ENCODE results near the gene ELMO1. TPM values are rescaled to one million over a fixed set of nuclear protein-coding genes. Genes with fewer than 3 reads are reported as not detected.
A peak's percentile ranks its signal among the peaks of the same experiment; 100 is the strongest.

ELMO1 gene
- total and polyA plus RNA-seq, 2 of the 13 experiments (the other 11 are each of a cell fraction or from before 2014, with no cell fraction given): 0.11 to 0.17 TPM

- no peak for TF ChIP-seq E2F1 (CRISPR knock-in tag; IDR thresholded peaks at IDR 0.05)
- TF ChIP-seq SMAD1 (CRISPR knock-in tag; IDR thresholded peaks at IDR 0.05; ENCODE audit: borderline replicate concordance, low read depth): no peak
- TF ChIP-seq ZKSCAN1 (IDR thresholded peaks at IDR 0.05; ENCODE audit: low read length): no peak
Observed at GRCh38 chr7:36887969-36888368, 560.7 kb downstream of the ELMO1 start (continued).

GRCh38 chr7:36887233-36887632, 561.4 kb downstream of the ELMO1 start:
- TF ChIP-seq FOSL1 (CRISPR knock-in tag; IDR thresholded peaks at IDR 0.05; ENCODE audit: borderline replicate concordance): no peak
- no peak for TF ChIP-seq FOXK2 (IDR thresholded peaks at IDR 0.05)
- TF ChIP-seq ZNF292 (CRISPR knock-in tag; IDR thresholded peaks at IDR 0.05; ENCODE audit: borderline replicate concordance, low read depth): no peak
- no peak for TF ChIP-seq POLR2AphosphoS2 (IDR thresholded peaks at IDR 0.05; ENCODE audit: low read depth, low read length)
- TF ChIP-seq KDM3A (CRISPR knock-in tag; IDR thresholded peaks at IDR 0.05; ENCODE audit: low read depth): no peak
- no peak for TF ChIP-seq ZBTB43 (CRISPR knock-in tag; conservative IDR thresholded peaks at IDR 0.05)
- no peak for TF ChIP-seq TOPORS (CRISPR knock-in tag; IDR thresholded peaks at IDR 0.05)
- no peak for TF ChIP-seq ZNF34 (CRISPR knock-in tag; IDR thresholded peaks at IDR 0.05; ENCODE audit: borderline replicate concordance)
- TF ChIP-seq ZNF782 (CRISPR knock-in tag; IDR thresholded peaks at IDR 0.05; ENCODE audit: borderline replicate concordance): no peak
- TF ChIP-seq NFE2L2 (IDR thresholded peaks at IDR 0.05; ENCODE audit: low read length): no peak
- no peak for TF ChIP-seq MIXL1 (CRISPR knock-in tag; IDR thresholded peaks at IDR 0.05)
- no peak for TF ChIP-seq SMARCC2 (IDR thresholded peaks at IDR 0.05)
- no peak for TF ChIP-seq ZKSCAN1 (IDR thresholded peaks at IDR 0.05; ENCODE audit: low read length)
- Histone ChIP-seq H3K9ac (ENCODE audit: insufficient read depth, low read depth, low read length) (no peak overlapping the region), H3K9me3 (ENCODE audit: low read length) (no peaks in the 10 kb centered on the region), H3K4me3 (replicated peaks in 1 of 3; ENCODE audit: insufficient read depth in 1 of 3, low read depth in 2 of 3, low read length in 3 of 3) (no peak overlapping the region), H3K79me2 (ENCODE audit: insufficient read depth, low read length) (no peaks in the 10 kb centered on the region), H3K4me1 (ENCODE audit: insufficient read depth, low read length) (peaks cover 12% of the 10 kb centered on the region; the same call in 1 of the 2 replicates), H3K36me3 (replicated peaks in 1 of 2; ENCODE audit: control insufficient read depth in 1 of 2, insufficient read depth in 2 of 2, low read length in 2 of 2) (no peaks in the 10 kb centered on the region), H3K27ac (ENCODE audit: extremely low read length, insufficient read depth, low read length) (no peak overlapping the region), H3K4me2 (ENCODE audit: low read depth, low read length) (no peak overlapping the region), H3K27me3 (ENCODE audit: control insufficient read depth in 1 of 2, insufficient read depth in 2 of 2, low read length in 2 of 2) (no peaks in the 10 kb centered on the region), H4K20me1 (ENCODE audit: insufficient read depth, low read length) (no peaks in the 10 kb centered on the region), H2AFZ (ENCODE audit: low read length) (no peak overlapping the region)
- ATAC-seq: peak; percentile 53; the same call in 1 of the 3 replicates
- whole genome bisulfite sequencing (ENCODE audit: low lambda C conversion rate): 46% methylated on average over 6 of the region's 9 CpGs
- ChIA-PET CTCF (ENCODE audit: low intra/inter-chr PET ratio, low total read pairs) (no interaction called here), POLR2A (no interaction called here)
- BruUV-seq (replicated peaks): no TSS peak
- no peak for FAIRE-seq
- in situ Hi-C loops (cut with HindIII; ENCODE audit: extremely low pct_ligation_motif_present, low pct_unique_long_range_greater_than_20kb) (no loop called here), intact Hi-C loops (cut with micrococcal nuclease; ENCODE audit: unreplicated experiment) (no loop called here)
- DNase-seq (ENCODE audit: low spot score): no peak

All from HepG2 (cell line).